HG02763 (cell line): Measurements from ENCODE around the gene HACD3.
"Not testable (repeated sequence)": the region's sequence is repeated elsewhere in the genome, so short reads cannot be mapped to it uniquely, and the experiment has no call there.

Source experiments
- ATAC-seq: cut with Tn5 transposase; IDR thresholded peaks from one replicate; pipeline ENCODE4 v1.9.1; 2021; ENCODE audit warnings: mild to moderate bottlenecking, moderate library complexity; ENCODE audit not compliant: unreplicated experiment

The HACD3 gene

DNA sequence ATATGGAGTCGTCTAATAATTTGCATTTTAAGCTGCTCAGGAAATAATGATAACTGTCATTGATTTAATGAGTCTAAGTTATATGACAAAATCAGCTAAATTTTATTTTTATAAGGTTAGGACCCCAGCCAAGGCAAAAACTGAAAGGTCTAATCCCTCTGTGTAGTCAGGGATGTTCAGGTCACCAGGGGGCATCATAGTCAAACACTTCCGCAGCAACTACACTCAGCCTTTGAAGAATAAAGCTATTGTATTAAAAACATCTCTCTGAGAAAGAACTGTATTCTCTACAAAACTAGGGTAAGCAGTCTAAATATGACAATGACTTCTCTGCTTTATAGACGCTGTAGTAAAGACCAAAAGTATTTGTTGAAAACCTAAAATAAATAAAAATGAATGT, 65.7 kb downstream of the HACD3 start:
- no peak for ATAC-seq

DNA sequence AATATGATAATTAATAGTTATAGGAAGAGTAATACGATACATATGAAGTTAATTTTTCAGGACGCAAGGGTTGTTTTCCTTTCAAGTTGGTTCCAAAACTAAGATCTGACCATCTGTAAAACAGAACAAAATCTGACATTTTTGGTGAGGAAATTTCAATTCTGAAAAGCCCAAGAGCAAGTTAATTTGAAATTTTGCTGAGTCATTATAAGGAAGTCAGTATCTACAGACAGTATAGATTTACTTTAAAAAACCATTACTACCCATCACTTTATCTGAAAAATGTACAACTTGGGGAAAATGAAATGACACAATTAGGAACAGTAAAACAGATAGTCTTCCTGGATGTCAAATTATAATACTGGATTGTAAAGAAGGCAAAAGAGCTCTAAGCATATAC, 68.2 kb downstream of the HACD3 start:
- ATAC-seq = no peak

DNA sequence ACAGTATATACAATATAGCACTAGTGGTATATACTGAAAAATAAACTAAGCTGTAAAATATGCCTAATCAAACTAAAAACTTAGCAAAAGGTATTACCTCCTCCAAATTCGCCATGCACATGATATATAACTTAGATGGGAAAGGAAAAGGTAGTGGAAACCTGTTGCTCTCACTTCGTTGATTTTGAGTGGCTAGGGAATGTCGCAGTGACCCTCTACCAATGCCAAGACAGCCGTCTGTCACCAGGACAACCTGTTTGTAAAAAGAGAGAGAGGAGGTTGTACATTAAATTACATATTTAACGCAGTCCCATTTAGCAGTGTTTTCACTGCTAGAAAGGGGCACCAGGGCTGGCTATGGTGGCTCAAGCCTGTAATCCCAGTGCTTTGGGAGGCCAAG, 69.4 kb downstream of the HACD3 start:
- ATAC-seq = no peak

DNA sequence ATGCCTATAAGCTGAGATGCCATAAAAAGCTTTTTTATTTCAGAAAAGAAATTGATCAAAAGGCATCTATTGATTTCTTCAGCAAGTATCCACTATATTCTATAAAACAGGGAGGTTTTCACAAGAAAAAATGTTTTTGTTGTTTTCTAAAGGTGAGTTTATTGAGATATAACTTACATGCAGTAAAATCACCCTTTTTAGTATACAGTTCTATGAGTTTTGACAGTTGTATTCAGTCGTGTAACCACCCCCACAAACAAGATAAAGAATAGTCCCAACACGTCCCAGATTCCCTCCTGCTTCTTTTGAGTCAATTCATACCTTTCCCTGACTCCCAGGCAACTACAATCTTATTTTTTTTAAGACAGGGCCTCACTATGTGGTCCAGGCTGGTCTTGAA, 72.9 kb downstream of the HACD3 start:
- ATAC-seq = no peak

DNA sequence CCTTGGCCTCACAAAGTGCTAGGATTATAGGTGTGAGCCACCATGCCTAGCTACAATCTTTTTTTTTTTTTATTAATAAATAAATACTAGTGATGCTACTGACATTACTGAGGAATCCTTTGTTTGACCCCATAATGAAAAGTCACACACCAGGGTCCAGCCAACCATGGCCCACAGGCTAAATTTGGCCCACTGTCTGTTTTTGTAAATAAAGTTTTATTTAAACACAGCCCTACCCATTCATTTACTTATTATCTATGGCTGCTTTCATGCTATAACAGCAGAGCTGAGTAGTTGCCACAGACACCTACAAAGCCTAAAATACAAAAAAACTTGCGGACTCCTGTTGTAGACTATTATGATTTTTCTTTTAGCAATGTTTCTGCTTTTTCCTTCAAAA, 73.3 kb downstream of the HACD3 start:
- no peak for ATAC-seq

DNA sequence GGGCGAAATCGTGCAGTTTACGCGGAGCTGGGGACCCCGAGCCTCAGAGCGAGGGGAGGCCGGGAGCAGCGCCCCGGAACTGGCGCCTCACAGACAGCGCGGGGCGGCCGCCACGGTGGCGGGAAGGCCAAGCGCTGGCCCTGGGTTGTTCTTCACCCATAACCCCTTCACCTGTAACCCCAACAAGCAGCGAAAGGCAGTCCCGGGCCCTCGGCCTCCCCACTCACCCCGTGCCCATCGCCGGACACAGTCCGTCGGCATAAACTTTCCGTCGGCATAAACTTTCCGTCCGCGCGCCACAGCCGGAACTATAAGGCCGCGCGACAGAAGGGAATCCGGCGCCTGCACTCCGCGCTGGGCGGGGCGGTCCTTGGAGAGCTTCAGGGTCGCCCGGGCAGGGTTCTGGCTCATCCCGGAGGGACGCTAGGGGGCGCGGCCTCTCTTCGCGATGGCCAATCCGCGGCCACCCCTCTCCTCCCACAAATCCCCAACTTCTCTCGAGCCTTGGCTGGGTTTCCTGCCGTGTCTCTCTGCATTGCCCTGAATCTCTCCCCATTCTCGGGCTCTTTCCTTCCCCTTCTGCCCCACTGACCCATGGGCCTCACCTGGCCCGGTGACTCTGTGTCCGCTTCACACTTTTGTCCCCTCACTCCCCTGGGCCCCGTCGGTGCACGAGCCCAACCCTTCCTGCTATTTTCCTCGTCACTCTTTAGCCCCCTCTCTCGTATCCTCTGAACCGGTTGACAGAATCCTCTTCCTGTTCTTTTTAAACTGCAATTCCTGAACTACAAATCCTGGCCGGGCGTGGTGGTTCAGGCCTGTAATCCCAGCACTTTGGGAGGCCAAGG, 80.8 kb downstream of the HACD3 start, which contains the start of gene INTS14:
TSS of gene INTS14 (minus strand) at position 261 of the 848 bp plus-strand sequence. CDS start 3,751 bp downstream, outside the sequence.
- ATAC-seq = peak; percentile 96

DNA sequence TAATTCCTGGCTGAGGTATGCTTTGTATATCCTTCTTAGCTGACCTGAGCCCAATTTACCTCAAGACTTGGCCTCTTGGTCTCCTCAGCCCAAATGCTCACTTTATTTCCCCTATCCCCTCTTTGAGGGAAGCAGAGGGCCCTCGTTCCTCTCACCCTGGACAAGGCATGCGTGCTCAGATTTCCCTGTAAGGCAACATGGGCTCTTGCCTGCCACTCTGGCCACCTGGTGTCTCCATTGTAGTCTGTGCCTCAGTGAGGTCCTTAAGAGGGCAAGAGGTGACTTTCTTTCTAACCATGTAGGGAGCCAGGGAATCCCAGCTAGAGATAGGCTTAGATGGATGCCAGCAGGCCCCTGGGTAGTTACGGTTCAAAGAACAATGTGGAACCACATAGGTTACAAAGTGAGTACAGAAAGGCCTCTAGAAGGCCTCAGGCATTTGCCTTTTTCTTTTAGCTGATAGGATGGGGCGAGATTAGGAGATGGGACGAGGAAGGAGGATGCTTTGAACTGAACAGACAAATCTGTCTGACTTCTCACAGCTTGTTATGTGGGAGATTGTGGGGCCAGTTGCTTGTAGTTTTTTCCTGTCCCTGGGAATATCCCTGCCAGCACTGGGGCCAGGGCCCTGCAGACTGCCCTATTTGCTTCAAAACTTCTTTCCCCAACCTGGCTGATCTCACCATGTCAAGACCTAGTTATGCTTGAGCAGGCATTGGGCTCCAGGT, 81.8 kb downstream of the HACD3 start:
- ATAC-seq = no peak

DNA sequence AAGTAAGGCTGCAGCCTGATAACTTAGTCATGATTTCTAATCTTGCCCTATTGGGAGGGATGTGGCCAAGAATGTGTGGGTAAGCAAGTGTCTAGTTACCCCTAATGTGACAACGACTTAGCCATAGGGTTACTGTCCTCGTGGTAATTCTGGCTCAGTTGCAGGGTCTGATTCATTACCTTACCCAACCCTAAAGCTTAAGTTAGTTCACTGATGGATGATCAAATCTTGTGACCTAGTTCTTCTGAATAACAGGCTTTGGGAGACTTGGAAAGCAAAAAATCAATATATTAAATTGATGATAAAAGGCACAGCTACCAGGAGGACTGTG, 82.3 kb downstream of the HACD3 start:
- no peak for ATAC-seq

DNA sequence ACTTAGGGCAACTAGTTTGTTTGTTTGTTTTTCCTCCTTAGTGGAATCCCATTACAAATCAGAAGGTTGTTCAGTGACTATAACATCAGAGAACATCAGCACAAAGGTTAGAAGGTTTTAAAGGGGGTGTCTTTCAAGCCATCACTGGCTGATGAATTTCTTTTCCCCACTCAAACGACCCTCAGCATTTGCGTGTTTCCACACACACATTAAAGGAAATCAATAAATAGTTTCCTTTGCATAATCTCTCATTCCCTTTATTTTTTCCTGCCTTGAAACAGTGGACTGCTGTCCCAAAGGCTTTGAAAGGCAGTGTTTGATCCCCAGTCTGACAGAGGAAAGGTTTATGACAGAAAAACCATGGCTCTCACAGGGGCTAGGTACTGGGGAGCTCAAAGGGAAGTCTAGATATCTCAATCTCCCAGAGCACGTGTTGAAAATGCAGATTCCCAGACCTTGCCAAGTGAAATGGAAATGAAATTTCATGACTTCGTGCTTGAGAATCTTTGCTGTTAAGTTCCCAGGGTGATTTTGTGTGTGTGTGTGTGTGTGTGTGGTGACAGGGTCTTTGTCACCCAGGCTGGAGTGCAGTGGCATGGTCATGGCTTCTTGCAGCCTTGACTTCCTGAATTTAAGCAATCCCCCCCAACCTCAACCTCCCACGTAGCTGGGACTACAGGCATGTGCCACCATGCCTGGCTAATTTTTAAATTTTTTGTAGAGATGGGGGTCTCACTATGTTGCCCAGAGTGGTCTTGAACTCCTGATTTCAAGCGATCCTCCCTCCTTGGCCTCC, 82.9 kb downstream of the HACD3 start:
- ATAC-seq = no peak

DNA sequence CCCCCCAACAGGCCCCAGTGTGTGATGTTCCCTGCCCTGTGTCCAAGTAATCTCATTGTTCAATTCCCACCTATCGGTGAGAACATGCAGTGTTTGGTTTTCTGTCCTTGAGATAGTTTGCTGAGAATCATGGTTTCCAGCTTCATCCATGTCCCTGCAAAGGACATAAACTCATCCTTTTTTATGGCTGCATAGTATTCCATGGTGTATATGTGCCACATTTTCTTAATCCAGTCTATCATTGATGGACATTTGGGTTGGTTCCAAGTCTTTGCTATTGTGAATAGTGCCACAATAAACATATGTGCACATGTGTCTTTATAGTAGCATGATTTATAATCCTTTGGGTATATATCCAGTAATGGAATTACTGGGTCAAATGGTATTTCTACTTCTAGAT, 85.6 kb downstream of the HACD3 start:
- not testable (repeated sequence) for ATAC-seq

DNA sequence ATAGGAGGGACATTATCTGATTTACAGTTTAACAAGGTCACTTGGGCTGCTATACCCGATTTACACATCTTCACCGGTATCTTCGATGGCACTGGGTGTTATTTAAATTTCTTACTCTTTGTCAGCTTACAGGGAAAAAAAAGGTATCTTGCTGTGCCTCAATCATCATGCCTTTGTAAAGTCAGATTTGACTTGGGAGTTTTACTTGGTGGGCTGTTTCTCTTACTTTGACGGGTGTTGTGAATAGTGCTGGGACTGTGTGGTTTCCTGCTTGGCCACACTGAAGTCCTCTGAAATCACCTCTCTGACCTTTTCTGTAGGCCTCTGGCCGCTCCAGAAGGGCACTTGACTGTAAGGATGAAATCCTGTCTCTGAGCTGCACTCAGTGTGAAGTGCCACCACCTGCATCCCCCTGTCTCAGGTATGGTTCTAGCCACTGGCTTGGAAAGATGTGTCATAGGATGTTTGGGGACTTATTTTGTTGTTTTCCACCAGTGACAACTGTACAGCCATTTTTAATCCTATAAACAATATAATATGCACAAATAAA, 88.4 kb downstream of the HACD3 start:
- no peak for ATAC-seq

DNA sequence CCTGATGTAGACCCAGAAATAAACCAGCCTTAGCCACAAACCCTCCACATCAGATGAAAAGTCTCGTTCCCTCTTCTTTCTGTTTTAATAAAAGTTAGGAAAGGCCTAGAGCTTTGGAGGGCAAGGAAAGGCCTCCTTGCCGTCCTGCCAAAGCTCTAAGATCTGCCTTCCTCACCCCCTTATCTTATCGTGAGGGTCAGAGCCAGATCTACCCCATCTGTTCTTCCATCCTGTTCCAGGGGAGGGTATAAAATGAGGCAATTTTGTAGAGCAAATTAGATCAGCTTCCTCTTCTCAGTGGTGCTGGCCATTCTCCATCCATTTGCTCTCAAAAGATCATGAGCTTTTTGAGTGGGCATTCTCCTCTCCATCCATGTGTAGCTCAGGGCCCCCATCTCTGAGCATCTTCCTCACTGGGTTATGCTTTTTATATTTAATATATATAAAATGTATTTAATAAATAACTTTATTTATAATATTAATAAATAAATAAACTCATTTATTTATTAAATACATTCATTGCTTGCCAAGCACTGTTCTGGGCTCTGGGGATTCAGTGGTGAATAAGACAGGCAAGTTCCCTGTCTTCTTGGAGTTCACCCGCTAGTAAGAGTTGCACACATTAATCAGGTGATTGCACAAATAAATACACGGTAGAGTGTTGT, 89.5 kb downstream of the HACD3 start:
- ATAC-seq = no peak

DNA sequence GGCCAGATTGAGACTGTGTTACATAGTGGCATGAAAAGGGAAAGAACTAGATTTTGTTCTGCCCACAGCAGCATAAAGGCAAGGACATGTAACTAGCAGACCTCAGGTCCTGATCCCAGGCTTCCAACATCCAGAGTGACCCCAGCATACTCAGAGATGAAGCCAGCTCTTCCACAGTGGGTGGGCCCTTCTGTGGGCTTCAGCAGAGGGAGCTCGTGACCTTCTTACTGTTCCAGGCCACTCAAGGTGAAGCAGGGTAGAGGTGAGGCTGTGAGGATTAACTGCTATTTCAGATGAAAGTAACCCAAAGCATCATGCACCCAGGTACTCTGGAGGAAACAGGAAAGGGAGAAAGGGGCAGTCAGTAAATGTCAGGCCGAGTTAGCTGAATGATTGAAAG, 90.6 kb downstream of the HACD3 start:
- ATAC-seq = no peak

DNA sequence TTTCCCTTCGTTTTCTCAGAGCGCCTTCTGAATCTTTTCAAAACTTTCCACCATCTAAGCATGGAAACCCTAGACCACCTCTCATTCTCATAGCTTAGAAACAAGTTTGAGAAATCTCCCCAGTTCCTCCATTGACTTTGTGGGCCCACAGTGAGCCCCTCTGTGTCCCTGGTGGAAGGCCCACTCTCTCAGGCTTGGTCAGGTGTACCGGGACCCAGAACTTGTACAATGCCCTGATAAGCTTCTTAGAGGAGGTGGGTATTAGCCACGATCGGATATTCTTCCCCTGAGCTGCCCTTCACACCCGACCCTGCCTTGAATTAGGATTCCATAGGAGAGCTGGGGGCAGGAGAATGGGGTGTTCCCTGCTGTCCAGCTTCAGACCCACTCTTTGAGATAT, 91.4 kb downstream of the HACD3 start, which contains the start of gene SLC24A1:
TSS of gene SLC24A1 (plus strand) at position 301 of the 400 bp plus-strand sequence. CDS start 2,143 bp downstream, outside the sequence.
- no peak for ATAC-seq

DNA sequence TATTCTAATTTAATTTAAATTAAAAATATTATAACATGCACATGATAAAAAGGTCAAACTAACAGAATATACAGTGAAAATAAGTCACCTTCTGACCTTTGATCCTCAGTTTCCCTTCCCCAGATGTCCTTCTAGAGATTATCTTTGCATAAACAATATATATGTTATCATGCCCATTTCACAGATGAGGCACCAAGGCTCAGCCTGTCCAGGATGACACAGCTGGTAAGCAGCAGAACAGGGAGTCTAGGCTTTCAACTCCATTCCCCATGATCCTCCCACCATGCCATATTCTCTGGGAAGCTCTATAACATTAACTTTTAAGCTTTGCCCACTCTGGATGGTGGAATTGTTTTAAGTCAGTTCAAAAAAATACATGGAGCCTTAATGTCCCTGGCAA, 92.8 kb downstream of the HACD3 start:
- no peak for ATAC-seq

DNA sequence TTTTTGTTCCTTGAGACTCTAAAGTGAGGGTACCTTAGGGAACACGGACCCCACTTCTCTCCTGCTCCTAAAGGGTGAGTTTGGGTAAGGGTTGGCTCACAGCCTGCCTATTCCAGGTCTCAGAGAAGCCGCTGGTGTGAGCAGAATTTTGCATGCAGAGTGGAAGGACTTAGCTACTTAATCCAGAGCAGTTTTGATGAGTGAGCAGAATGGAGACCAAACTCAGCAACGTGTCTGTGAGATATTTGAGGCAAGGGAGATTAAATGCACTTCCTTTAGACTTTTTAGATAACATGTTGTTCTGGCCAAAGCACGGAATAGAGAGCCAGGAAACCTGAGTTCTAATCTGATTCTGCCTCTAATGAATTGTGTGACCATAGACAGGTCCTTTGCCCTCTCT, 96.6 kb downstream of the HACD3 start:
- no peak for ATAC-seq
